Caco-2 (cell line): ENCODE measurements around the gene TBC1D8. TPM values are rescaled to one million over a fixed set of nuclear protein-coding genes. Genes with fewer than 3 reads are reported as not detected.
A peak's percentile ranks its signal among the peaks of the same experiment; 100 is the strongest.

Experiments used
- BruUV-seq: library from RNA; stranded (reverse); fragments of 400-500 nt; replicated peaks from 2 replicates; lab custom pipeline; 2021; lab: Mats Ljungman, UMichigan
- CTCF ChIA-PET: fragments of 300-600 bp; sonication (Branson Sonifier 250); formaldehyde crosslinking; loops from one replicate; lab custom pipeline; 2022; ENCODE audit warnings: antibody characterized with exemption; lab: Charles Lee
- POLR2A ChIA-PET: fragments of 300-600 bp; sonication (Branson Sonifier 250); formaldehyde crosslinking; loops from one replicate; lab custom pipeline; 2022; ENCODE audit warnings: antibody characterized with exemption; lab: Charles Lee
- DNase-seq, 2 experiments: peaks; one replicate each; pipeline versions ENCODE4 v3.0.0 to v3.0.0-alpha.2; 2020 to 2022
- H3K27me3 ChIP-seq: replicated peaks from 2 replicates; pipeline ENCODE4 v1.6.0; 2011; ENCODE audit warnings: low read length; ENCODE audit not compliant: control insufficient read depth, insufficient read depth
- H3K36me3 ChIP-seq: 2 replicates; pipeline ENCODE4 v1.5.1; 2011; ENCODE audit warnings: low read length; ENCODE audit not compliant: control insufficient read depth, insufficient read depth
- H3K4me1 ChIP-seq: fragments of 250-450 bp; sonication (Bioruptor Pico); 2 replicates; pipeline ENCODE4 v1.5.1; 2020; ENCODE audit warnings: mild to moderate bottlenecking
- H3K4me3 ChIP-seq: 2 replicates; pipeline ENCODE4 v1.5.1; 2011; ENCODE audit warnings: low read depth, mild to moderate bottlenecking, control low read depth, low read length
- H3K9me3 ChIP-seq: fragments of 250-450 bp; sonication (Bioruptor Pico); 2 replicates; pipeline ENCODE4 v1.5.1; 2020; ENCODE audit warnings: mild to moderate bottlenecking, moderate library complexity
- H3K27ac Mint-ChIP-seq: one replicate; pipeline ENCODE4 v1.8.0; 2022; ENCODE audit warnings: mixed read lengths; ENCODE audit not compliant: unreplicated experiment
- H3K27me3 Mint-ChIP-seq: one replicate; pipeline ENCODE4 v1.8.0; 2022; ENCODE audit warnings: mixed read lengths; ENCODE audit not compliant: insufficient read depth, unreplicated experiment
- H3K36me3 Mint-ChIP-seq: one replicate; pipeline ENCODE4 v1.8.0; 2022; ENCODE audit warnings: mild to moderate bottlenecking, mixed read lengths; ENCODE audit not compliant: insufficient read depth, unreplicated experiment
- H3K4me1 Mint-ChIP-seq: one replicate; pipeline ENCODE4 v1.8.0; 2022; ENCODE audit warnings: low read depth, mixed read lengths; ENCODE audit not compliant: unreplicated experiment
- H3K4me3 Mint-ChIP-seq: one replicate; pipeline ENCODE4 v1.8.0; 2022; ENCODE audit warnings: mild to moderate bottlenecking, moderate library complexity, mixed read lengths; ENCODE audit not compliant: unreplicated experiment
- H3K9me3 Mint-ChIP-seq: one replicate; pipeline ENCODE4 v1.8.0; 2022; ENCODE audit warnings: mixed read lengths; ENCODE audit not compliant: unreplicated experiment
- intact Hi-C: fragments of 100-400 bp; cut with micrococcal nuclease; formaldehyde crosslinking; loops from one replicate; pipeline ENCODE4 v1.10.0; 2022; ENCODE audit not compliant: unreplicated experiment
- total RNA-seq: library from RNA; stranded (reverse); gene quantifications from 2 replicates; pipeline ENCODE4 v1.2.3, GENCODE V29; 2022
- TF ChIP-seq, protein P1 (sequence below), 2 experiments: fragments of 200-600 bp in 1 of 2; IDR thresholded peaks; 1 replicate in 1 of 2; 2 replicates in 1 of 2; pipeline versions ENCODE4 v1.5.1 to v1.8.0; 2011 to 2022; ENCODE audit warnings: antibody characterized with exemption in 1 of 2, control low read depth in 1 of 2, inconsistent platforms in 1 of 2, low read depth in 1 of 2, low read length in 1 of 2, mild to moderate bottlenecking in 1 of 2, moderate library complexity in 1 of 2; ENCODE audit not compliant: insufficient read depth in 1 of 2, severe bottlenecking in 1 of 2, unreplicated experiment in 1 of 2

TBC1D8 gene
- total RNA-seq, 1 experiment from 2014 or later: 29.5 TPM

DNA sequence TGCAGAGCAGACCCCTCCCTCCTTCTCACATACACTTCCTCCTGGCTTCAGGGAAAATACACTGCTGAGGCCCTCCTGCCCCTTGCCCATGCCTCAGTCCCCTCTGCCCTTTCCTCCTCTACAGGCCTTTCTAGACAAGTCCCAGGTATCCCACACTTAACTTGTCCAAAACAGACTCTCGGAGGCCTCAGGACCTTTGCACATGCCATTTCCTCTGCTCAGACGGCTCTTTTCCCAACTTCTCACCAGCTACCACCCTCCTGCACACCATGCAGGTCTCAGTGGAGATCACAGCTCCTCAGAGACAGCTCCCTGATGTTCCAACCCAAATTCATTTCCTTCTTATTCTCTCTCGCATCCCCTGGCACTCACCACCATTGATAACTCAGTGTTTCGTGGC is 11.7 kb downstream of the TBC1D8 start:
- H3K27ac Mint-ChIP-seq: peak overlapping the region; percentile 12
- POLR2A ChIA-PET: no interaction called here

DNA sequence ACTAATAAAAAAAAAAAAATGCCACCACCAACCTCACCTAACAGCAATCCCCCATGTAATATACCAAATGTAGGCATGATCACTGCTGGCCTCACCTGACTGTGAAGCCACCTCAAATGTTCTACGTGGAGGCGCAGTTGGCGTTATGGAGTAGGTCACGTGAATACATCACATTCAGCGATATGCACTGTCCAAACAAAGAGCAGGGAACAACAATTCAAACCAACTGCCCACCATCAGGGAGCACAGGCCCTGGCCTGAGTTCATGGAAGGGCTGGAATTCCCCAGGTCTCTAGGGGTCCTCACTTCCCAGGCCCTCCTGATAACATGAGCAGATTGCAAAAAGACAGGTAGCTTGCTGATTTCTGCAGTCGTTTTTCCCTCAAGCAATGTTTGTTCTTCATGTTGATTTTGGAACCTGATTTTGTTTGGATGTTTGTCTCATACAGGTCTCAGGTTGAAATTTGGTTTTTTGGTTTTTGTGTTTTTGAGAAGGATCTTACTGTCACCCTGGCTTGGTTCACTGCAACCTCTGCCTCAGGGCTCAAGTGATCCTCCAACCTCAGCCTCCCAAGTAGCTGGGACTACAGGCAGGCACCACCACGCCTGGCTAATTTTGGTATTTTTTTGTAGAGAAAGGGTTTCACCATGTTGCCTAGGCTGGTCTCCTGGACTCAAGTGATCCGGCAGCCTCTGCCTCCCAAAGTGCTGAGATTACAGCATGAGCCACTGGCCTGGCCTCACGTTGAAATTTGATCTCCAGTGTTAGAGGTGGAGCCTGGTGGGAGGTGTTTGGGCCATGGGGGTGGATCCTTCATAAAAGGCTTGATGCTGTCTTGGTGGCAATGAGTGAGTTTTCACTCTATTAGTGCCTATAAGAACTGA is 15.5 kb downstream of the TBC1D8 start:
- no peak overlapping the region for H3K4me3 Mint-ChIP-seq
- H3K27me3 ChIP-seq: no peaks in the 10 kb centered on the region
- H3K9me3 Mint-ChIP-seq: no peaks in the 10 kb centered on the region
- intact Hi-C loops: no loop called here
- H3K4me3 ChIP-seq: no peak overlapping the region
- peaks cover 4% of the 10 kb centered on the region for H3K36me3 Mint-ChIP-seq
- TF ChIP-seq, protein P1, sequence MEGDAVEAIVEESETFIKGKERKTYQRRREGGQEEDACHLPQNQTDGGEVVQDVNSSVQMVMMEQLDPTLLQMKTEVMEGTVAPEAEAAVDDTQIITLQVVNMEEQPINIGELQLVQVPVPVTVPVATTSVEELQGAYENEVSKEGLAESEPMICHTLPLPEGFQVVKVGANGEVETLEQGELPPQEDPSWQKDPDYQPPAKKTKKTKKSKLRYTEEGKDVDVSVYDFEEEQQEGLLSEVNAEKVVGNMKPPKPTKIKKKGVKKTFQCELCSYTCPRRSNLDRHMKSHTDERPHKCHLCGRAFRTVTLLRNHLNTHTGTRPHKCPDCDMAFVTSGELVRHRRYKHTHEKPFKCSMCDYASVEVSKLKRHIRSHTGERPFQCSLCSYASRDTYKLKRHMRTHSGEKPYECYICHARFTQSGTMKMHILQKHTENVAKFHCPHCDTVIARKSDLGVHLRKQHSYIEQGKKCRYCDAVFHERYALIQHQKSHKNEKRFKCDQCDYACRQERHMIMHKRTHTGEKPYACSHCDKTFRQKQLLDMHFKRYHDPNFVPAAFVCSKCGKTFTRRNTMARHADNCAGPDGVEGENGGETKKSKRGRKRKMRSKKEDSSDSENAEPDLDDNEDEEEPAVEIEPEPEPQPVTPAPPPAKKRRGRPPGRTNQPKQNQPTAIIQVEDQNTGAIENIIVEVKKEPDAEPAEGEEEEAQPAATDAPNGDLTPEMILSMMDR (IDR thresholded peaks at IDR 0.05; ENCODE audit: insufficient read depth in 1 of 2, low read depth in 1 of 2, low read length in 1 of 2, severe bottlenecking in 1 of 2, unreplicated experiment in 1 of 2): no peak
- H3K4me1 Mint-ChIP-seq: peaks cover 6% of the 10 kb centered on the region
- CTCF ChIA-PET: no interaction called here
- no TSS peak for BruUV-seq
- no peak overlapping the region for H3K27ac Mint-ChIP-seq
- no peaks in the 10 kb centered on the region for H3K27me3 Mint-ChIP-seq
- POLR2A ChIA-PET: no interaction called here
- H3K4me1 ChIP-seq: peaks cover 6% of the 10 kb centered on the region; the same call in 1 of the 2 replicates
- H3K9me3 ChIP-seq: no peaks in the 10 kb centered on the region
- DNase-seq: no peak
- no peaks in the 10 kb centered on the region for H3K36me3 ChIP-seq

More for the DNA sequence above, 11.7 kb downstream of the TBC1D8 start:
- no peaks in the 10 kb centered on the region for H3K9me3 Mint-ChIP-seq
- H3K4me1 ChIP-seq: peaks cover 13% of the 10 kb centered on the region
- DNase-seq: no peak
- no peaks in the 10 kb centered on the region for H3K27me3 Mint-ChIP-seq
- intact Hi-C loops: no loop called here
- no TSS peak for BruUV-seq
- CTCF ChIA-PET: no interaction called here
- no peak overlapping the region for H3K4me3 ChIP-seq
- H3K9me3 ChIP-seq: peaks cover 3% of the 10 kb centered on the region; the same call in 1 of the 2 replicates
- H3K36me3 ChIP-seq: no peaks in the 10 kb centered on the region
- H3K36me3 Mint-ChIP-seq: no peaks in the 10 kb centered on the region
- H3K4me1 Mint-ChIP-seq: peaks cover 20% of the 10 kb centered on the region
- no peak overlapping the region for H3K4me3 Mint-ChIP-seq
- H3K27me3 ChIP-seq: no peaks in the 10 kb centered on the region
- TF ChIP-seq, protein P1 (IDR thresholded peaks at IDR 0.05; ENCODE audit: insufficient read depth in 1 of 2, low read depth in 1 of 2, low read length in 1 of 2, severe bottlenecking in 1 of 2, unreplicated experiment in 1 of 2): no peak

DNA sequence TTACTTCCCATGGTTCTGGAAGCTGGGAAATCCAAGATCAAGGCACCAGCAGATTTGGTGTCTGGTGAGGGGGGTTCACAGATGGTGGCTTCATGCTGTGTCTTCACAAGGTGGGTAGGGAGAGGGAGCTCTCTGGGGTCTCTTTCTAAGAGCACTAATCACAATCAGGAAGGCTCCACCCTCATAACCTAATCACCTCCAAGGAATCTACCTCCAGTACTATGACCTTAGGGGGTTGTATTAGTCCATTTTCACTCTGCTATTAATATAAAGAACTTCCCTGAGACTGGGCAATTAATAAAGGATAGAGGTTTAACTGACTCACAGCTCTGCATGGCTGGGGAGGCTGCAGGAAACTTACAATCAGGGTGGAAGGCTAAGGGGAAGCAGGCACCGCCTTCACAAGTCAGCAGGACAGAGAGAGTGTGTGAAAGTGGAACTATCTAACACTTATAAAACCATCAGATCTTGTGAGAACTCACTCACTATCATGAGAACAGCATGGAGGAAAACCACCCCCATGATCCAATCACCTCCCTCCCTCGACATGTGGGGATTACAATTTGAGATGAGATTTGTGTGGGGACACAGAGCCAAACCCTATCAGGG is 17.6 kb downstream of the TBC1D8 start:
- Mint-ChIP-seq H3K4me1 (peaks cover 4% of the 10 kb centered on the region), H3K27ac (no peak overlapping the region), H3K9me3 (no peaks in the 10 kb centered on the region), H3K36me3 (peaks cover 4% of the 10 kb centered on the region), H3K4me3 (no peak overlapping the region), H3K27me3 (no peaks in the 10 kb centered on the region)
- ChIA-PET POLR2A (no interaction called here), CTCF (no interaction called here)
- intact Hi-C loops: no loop called here
- Histone ChIP-seq H3K4me3 (no peak overlapping the region), H3K27me3 (no peaks in the 10 kb centered on the region), H3K4me1 (peaks cover 8% of the 10 kb centered on the region; the same call in 1 of the 2 replicates), H3K9me3 (no peaks in the 10 kb centered on the region), H3K36me3 (no peaks in the 10 kb centered on the region)
- no peak for DNase-seq
- TF ChIP-seq, protein P1 (IDR thresholded peaks at IDR 0.05; ENCODE audit: insufficient read depth in 1 of 2, low read depth in 1 of 2, low read length in 1 of 2, severe bottlenecking in 1 of 2, unreplicated experiment in 1 of 2): no peak
- no TSS peak for BruUV-seq
